B cell (primary cell): ENCODE results near the gene FBXW4.

Experiments used
- EZH2 ChIP-seq: IDR thresholded peaks from 2 replicates; pipeline ENCODE4 v1.6.1; 2012; ENCODE audit warnings: borderline replicate concordance, low read depth, mild to moderate bottlenecking, moderate library complexity, low read length; ENCODE audit not compliant: insufficient read depth, poor library complexity, severe bottlenecking
- TF ChIP-seq, protein P1 (sequence below): fragments of 200-600 bp; IDR thresholded peaks from one replicate; pipeline ENCODE4 v1.8.0; 2022; ENCODE audit warnings: antibody characterized with exemption, mild to moderate bottlenecking

DNA sequence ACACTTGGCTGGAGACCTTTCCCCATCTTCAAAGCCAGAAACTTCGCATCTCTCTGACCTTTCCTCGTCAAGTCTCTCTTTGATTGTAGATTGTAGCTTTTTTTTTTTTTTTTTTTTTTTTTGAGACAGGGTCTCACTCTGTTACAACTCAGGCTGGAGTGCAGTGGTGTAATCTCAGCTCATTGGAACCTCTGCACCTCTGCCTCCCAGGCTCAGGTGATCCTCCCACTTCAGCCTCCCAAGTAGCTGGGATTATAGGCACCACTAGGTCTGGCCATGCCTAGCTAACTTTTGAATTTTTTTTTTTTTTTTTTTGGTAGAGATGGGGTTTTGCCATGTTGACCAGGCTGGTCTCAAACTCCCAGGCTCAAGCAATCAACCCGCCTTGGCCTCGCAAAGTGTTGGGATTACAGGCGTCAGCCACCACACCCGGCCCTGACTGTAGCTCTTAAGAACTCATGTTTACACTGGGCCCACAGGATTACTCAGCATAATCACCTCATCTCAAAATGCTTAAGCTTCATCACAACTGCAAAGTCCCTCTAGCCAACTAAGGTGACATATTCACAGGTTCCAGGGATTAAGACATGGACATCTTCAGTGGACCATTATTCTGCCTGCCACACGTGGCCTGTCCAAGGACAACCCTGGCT lies 118.6 kb downstream of the FBXW4 start:
- TF ChIP-seq, protein P1, sequence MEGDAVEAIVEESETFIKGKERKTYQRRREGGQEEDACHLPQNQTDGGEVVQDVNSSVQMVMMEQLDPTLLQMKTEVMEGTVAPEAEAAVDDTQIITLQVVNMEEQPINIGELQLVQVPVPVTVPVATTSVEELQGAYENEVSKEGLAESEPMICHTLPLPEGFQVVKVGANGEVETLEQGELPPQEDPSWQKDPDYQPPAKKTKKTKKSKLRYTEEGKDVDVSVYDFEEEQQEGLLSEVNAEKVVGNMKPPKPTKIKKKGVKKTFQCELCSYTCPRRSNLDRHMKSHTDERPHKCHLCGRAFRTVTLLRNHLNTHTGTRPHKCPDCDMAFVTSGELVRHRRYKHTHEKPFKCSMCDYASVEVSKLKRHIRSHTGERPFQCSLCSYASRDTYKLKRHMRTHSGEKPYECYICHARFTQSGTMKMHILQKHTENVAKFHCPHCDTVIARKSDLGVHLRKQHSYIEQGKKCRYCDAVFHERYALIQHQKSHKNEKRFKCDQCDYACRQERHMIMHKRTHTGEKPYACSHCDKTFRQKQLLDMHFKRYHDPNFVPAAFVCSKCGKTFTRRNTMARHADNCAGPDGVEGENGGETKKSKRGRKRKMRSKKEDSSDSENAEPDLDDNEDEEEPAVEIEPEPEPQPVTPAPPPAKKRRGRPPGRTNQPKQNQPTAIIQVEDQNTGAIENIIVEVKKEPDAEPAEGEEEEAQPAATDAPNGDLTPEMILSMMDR = no peak
- TF ChIP-seq EZH2 = no peak
